ENCODE measurements around the gene TXLNA. TPM values are rescaled to one million over a fixed set of nuclear protein-coding genes. Genes with fewer than 3 reads are reported as not detected.
"Not testable (repeated sequence)": the region's sequence is repeated elsewhere in the genome, so short reads cannot be mapped to it uniquely, and the experiment has no call there.

Gene TXLNA
- total RNA-seq, 1 donor from 2014 or later, result 65.3 TPM

DNA sequence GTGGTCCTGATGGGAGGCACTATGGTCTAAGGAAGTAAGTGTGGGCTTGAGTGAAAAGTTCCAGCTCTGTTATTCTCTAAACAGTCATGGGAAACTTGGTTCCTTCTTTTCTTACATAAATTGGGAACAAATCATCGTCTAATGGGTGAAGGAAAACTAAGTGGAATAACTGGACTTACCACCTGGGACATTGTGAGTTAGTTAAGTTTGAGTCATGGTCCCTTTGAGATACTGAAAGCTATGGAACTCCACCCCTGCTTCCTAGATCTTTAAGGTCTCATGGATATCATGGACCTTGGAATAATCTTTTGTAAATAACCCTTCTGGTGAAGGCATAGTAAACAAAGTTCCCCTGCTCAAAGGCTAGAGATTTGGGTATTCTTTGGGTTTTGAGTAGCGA, 16.1 kb upstream of the TXLNA start:
- TF ChIP-seq, protein P1, sequence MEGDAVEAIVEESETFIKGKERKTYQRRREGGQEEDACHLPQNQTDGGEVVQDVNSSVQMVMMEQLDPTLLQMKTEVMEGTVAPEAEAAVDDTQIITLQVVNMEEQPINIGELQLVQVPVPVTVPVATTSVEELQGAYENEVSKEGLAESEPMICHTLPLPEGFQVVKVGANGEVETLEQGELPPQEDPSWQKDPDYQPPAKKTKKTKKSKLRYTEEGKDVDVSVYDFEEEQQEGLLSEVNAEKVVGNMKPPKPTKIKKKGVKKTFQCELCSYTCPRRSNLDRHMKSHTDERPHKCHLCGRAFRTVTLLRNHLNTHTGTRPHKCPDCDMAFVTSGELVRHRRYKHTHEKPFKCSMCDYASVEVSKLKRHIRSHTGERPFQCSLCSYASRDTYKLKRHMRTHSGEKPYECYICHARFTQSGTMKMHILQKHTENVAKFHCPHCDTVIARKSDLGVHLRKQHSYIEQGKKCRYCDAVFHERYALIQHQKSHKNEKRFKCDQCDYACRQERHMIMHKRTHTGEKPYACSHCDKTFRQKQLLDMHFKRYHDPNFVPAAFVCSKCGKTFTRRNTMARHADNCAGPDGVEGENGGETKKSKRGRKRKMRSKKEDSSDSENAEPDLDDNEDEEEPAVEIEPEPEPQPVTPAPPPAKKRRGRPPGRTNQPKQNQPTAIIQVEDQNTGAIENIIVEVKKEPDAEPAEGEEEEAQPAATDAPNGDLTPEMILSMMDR (IDR thresholded peaks at IDR 0.05; ENCODE audit: unreplicated experiment), result no peak
- Mint-ChIP-seq H3K9me3 (ENCODE audit: unreplicated experiment) (no peaks in the 10 kb centered on the region), H3K4me3 (ENCODE audit: unreplicated experiment) (no peak overlapping the region), H3K27me3 (ENCODE audit: unreplicated experiment) (no peaks in the 10 kb centered on the region), H3K27ac (ENCODE audit: unreplicated experiment) (no peak overlapping the region), H3K4me1 (ENCODE audit: unreplicated experiment) (no peaks in the 10 kb centered on the region), H3K36me3 (ENCODE audit: low read depth, unreplicated experiment) (peaks cover 30% of the 10 kb centered on the region)
- no peak for DNase-seq (ENCODE audit: low spot score)

DNA sequence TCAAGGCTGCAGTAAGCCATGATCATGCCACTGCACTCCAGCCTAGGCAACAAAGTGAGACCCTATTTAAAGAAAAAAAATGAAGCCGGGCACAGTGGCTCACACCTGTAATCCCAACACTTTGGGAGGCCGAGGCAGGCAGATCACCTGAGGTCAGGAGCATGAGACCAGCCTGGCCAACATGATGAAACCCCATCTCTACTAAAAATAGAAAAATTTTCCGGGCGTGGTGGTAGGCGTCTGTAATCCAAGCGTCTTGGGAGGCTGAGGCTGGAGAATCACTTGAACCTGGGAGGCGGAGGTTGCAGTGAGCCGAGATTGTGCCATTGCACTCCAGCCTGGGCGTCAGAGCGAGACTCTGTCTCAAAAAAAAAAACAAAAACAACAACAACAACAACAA, 13.8 kb upstream of the TXLNA start:
- peaks cover 32% of the 10 kb centered on the region for H3K36me3 Mint-ChIP-seq (ENCODE audit: low read depth, unreplicated experiment)
- DNase-seq (ENCODE audit: low spot score); H3K27ac Mint-ChIP-seq (ENCODE audit: unreplicated experiment); H3K4me3 Mint-ChIP-seq (ENCODE audit: unreplicated experiment); H3K9me3 Mint-ChIP-seq (ENCODE audit: unreplicated experiment); H3K4me1 Mint-ChIP-seq (ENCODE audit: unreplicated experiment); H3K27me3 Mint-ChIP-seq (ENCODE audit: unreplicated experiment): not testable (repeated sequence)

GRCh38 chr1:32170991-32171390, 8.5 kb upstream of the TXLNA start:
- Mint-ChIP-seq H3K4me1 (ENCODE audit: unreplicated experiment) (peaks cover 23% of the 10 kb centered on the region), H3K27me3 (ENCODE audit: unreplicated experiment) (peaks cover 6% of the 10 kb centered on the region), H3K27ac (ENCODE audit: unreplicated experiment) (peak overlapping the region; percentile 36), H3K4me3 (ENCODE audit: unreplicated experiment) (no peak overlapping the region), H3K36me3 (ENCODE audit: low read depth, unreplicated experiment) (peaks cover 32% of the 10 kb centered on the region), H3K9me3 (ENCODE audit: unreplicated experiment) (no peaks in the 10 kb centered on the region)
- no peak for DNase-seq (ENCODE audit: low spot score)
- TF ChIP-seq, protein P1 (IDR thresholded peaks at IDR 0.05; ENCODE audit: unreplicated experiment), result no peak

DNA sequence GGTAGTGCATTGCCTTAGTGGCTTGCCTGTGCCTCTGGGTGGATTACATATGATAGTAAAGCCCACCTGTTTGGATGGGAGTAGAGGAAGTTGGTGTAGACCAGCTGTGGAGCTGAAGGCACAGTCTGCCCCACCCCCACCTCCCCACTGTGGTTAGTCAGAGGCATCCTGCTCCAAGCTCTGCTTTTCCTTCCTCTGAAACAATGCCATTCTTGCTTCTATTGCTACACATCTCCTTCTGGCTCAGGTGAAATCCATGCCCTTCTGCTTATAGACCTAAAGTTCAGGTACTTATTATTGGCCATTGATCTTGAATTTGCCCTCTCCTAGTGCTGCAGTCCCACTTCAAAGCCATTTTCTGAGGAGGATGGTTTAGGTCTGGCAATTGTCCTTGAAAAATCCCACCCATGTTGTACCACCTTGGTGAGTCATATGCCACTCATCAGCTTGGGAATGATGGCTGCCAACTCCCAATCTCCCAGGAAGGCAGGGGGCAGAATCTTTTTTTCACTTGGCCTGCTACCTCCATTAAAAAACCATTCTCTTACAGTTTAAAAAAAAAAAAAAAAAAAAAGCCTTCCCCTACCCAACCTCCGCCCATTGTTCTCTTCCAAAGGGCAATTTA, 6.7 kb upstream of the TXLNA start:
- TF ChIP-seq, protein P1 (IDR thresholded peaks at IDR 0.05; ENCODE audit: unreplicated experiment), result no peak
- peaks cover 6% of the 10 kb centered on the region for H3K27me3 Mint-ChIP-seq (ENCODE audit: unreplicated experiment)
- no peaks in the 10 kb centered on the region for H3K9me3 Mint-ChIP-seq (ENCODE audit: unreplicated experiment)
- DNase-seq (ENCODE audit: low spot score), result no peak
- peaks cover 30% of the 10 kb centered on the region for H3K36me3 Mint-ChIP-seq (ENCODE audit: low read depth, unreplicated experiment)
- no peak overlapping the region for H3K4me3 Mint-ChIP-seq (ENCODE audit: unreplicated experiment)
- H3K27ac Mint-ChIP-seq (ENCODE audit: unreplicated experiment), result peak overlapping the region; percentile 76
- peaks cover 23% of the 10 kb centered on the region for H3K4me1 Mint-ChIP-seq (ENCODE audit: unreplicated experiment)

DNA sequence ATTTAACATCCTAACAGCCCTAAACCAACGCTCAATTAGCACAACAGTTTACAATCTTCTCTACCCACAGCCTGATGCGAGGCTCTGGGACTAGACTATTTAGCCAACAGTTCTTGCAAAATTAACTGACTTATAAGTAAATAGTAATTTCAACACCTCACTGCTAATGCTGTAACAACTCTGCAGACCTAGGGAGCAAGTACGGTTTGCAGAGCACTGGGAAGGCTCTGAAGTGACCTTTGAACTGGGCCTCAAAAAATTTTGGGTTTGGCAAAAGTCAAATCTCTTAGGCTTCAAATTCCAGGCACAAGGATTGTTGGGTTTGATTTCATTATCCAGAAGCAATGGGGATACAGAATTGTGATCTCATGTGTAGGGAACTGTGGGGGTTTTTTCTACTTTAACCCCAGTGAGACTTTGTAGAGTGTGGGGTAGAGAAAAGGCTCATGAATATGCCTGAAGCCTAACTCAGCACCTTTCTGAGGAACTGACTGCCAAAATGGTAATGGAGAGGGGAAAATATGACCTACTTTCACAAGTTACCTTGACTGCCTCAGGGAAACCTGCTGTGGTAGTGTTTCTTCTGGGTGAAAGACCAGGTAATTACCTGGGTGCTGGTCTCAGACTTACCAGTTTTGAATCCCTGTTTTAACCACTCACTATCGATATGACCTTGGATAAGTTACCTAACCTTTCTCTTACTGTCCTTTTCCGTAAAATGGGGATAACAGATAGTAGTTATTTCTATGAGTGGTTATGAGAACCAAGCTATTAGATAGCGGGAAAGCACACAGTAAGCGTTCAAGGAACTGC, 889 bp upstream of the TXLNA start:
- peaks cover 26% of the 10 kb centered on the region for H3K4me1 Mint-ChIP-seq (ENCODE audit: unreplicated experiment)
- H3K27me3 Mint-ChIP-seq (ENCODE audit: unreplicated experiment), result peaks cover 4% of the 10 kb centered on the region
- peak overlapping the region; percentile 88 for H3K4me3 Mint-ChIP-seq (ENCODE audit: unreplicated experiment)
- no peak for DNase-seq (ENCODE audit: low spot score)
- TF ChIP-seq, protein P1 (IDR thresholded peaks at IDR 0.05; ENCODE audit: unreplicated experiment), result no peak
- peaks cover 29% of the 10 kb centered on the region for H3K36me3 Mint-ChIP-seq (ENCODE audit: low read depth, unreplicated experiment)
- no peaks in the 10 kb centered on the region for H3K9me3 Mint-ChIP-seq (ENCODE audit: unreplicated experiment)
- peak overlapping the region; percentile 93 for H3K27ac Mint-ChIP-seq (ENCODE audit: unreplicated experiment)

All from endothelial cell (in vitro differentiated cells).